Aorta (tissue), 5 donors: ENCODE results near the gene TBCEL. TPM values are rescaled to one million over a fixed set of nuclear protein-coding genes. Genes with fewer than 3 reads are reported as not detected.
"Not testable (repeated sequence)": the region's sequence is repeated elsewhere in the genome, so short reads cannot be mapped to it uniquely, and the experiment has no call there.

Source experiments
- ATAC-seq: fragments of 200-7000 bp; cut with Tn5 transposase; one replicate; pipeline ENCODE4 v1.9.1; 2022; ENCODE audit warnings: moderate library complexity; ENCODE audit not compliant: low FRiP score
- DNase-seq, 2 donors: peaks; one replicate each; pipeline ENCODE4 v3.0.0-alpha.2; 2020
- H3K27ac ChIP-seq, 2 donors: one replicate each; pipeline ENCODE4 v1.5.1; 2013; ENCODE audit warnings: low read length in 2 of 2, mild to moderate bottlenecking in 2 of 2, moderate library complexity in 2 of 2, control low read depth in 1 of 2, inconsistent platforms in 1 of 2, low read depth in 1 of 2
- H3K27me3 ChIP-seq, 2 donors: one replicate each; pipeline ENCODE4 v1.6.1; 2013; ENCODE audit warnings: control low read depth in 1 of 2, low read length in 1 of 2, mild to moderate bottlenecking in 1 of 2, moderate library complexity in 1 of 2; ENCODE audit not compliant: insufficient read depth in 2 of 2, control insufficient read depth in 1 of 2
- H3K36me3 ChIP-seq, 2 donors: one replicate each; pipeline ENCODE4 v1.6.1; 2013; ENCODE audit warnings: control low read depth in 1 of 2, low read length in 1 of 2, mild to moderate bottlenecking in 1 of 2; ENCODE audit not compliant: insufficient read depth in 2 of 2, control insufficient read depth in 1 of 2
- H3K4me1 ChIP-seq, 2 donors: one replicate each; pipeline ENCODE4 v1.6.1; 2013; ENCODE audit warnings: low read length in 2 of 2, control low read depth in 1 of 2, mild to moderate bottlenecking in 1 of 2, moderate library complexity in 1 of 2; ENCODE audit not compliant: insufficient read depth in 2 of 2, control insufficient read depth in 1 of 2
- H3K4me3 ChIP-seq, 2 donors: one replicate each; pipeline ENCODE4 v1.5.1; 2013; ENCODE audit warnings: low read length in 2 of 2, control low read depth in 1 of 2, mild to moderate bottlenecking in 1 of 2
- H3K9me3 ChIP-seq: one replicate; pipeline ENCODE4 v1.6.1; 2013; ENCODE audit warnings: mild to moderate bottlenecking, low read length; ENCODE audit not compliant: control insufficient read depth
- WGBS, 2 donors: extraction: QIAGEN DNeasy Blood & Tissue Kit; methylation state at CpG; one replicate each; pipeline ENCODE4 v1.1.7; 2013; 5-methylcytosine and 5-hydroxymethylcytosine counted together
- intact Hi-C, 2 donors: fragments of 100-400 bp; cut with DNase I; formaldehyde crosslinking; loops; one replicate each; pipeline versions ENCODE4 v1.14.2 to v1.15.0; 2022
- polyA plus RNA-seq, 2 donors: library from polyadenylated mRNA; stranded (reverse); fragments of 200-250 nt; gene quantifications; one replicate each; pipeline ENCODE4 v1.2.3, GENCODE V29; 2013
- total RNA-seq, 2 donors: library from RNA; stranded (reverse); fragmentation: NEBNext Ultra II Directional; extraction: Animal tissue kit (Norgen Biotek cat#: 25700); gene quantifications; one replicate each; pipeline ENCODE4 v1.2.1, GENCODE V29; 2021
- donor health status: healthy with polysubstance abuse.
- donor health status: Bipolar disorder and iron deficiency.
- donor health status: DM: no; HTN: no; CAD: no.
- donor health status: DM: no; HTN: no; CAD: no.
- donor health status: DM: yes; HTN: yes; CAD: no.

TBCEL gene
- total and polyA plus RNA-seq, 4 donors: 5.9 to 29.1 (median 16.6) TPM

DNA sequence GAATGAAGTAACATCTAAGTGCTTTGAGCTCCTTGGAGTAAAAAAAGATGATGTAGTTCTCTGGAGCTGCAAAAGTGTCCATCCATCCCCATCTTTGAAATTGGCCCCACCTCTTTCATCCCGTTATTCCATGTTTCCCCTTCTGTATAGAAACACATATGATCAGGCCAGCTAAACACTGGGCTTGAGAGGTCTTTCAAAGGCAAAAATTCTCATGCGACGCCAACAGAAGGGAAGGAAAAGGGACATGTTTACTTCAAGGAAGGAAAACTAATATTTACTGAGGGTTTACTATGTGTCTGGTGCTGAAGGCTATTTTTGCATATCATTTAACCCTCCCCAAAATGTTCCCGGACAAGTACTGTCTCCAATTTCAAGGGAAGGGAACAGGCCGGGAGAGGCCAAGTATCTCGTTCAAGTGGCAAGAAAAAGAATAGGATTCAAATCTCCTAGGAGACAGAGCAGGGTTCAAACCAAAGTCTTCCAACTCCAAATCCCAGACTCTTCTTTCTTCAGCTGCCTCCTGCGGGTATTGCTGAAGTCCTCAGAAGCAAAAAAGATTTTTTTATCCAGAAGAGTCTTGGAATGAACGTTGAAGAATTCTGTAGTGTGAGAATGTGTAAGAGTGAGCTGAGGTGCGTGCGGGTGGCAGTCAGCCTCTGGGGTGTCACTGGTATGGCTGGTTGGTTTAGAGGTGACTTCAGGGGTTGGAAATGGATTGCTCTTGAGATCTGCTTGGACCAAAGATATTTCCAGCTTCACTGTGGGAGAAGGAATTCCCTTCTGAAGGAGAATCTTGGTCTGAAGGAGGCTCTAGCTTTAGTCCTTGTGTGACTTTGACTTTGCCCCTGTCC lies 87.2 kb downstream of the TBCEL start:
- ATAC-seq: no peak
- intact Hi-C loops: loop anchor here in 1 of 2 donors (5.0 kb wide), 1 partner anchor 599 kb away; the partner anchor contains the start of gene GRIK4
- H3K36me3 ChIP-seq: no peaks in the 10 kb centered on the region
- no peak overlapping the region for H3K4me3 ChIP-seq
- no peaks in the 10 kb centered on the region for H3K4me1 ChIP-seq
- WGBS, 2 donors: 88 to 89% methylated on average over 10 of the region's 10 CpGs
- no peaks in the 10 kb centered on the region for H3K27me3 ChIP-seq
- no peak overlapping the region for H3K27ac ChIP-seq
- H3K9me3 ChIP-seq: no peaks in the 10 kb centered on the region
- no peak for DNase-seq

DNA sequence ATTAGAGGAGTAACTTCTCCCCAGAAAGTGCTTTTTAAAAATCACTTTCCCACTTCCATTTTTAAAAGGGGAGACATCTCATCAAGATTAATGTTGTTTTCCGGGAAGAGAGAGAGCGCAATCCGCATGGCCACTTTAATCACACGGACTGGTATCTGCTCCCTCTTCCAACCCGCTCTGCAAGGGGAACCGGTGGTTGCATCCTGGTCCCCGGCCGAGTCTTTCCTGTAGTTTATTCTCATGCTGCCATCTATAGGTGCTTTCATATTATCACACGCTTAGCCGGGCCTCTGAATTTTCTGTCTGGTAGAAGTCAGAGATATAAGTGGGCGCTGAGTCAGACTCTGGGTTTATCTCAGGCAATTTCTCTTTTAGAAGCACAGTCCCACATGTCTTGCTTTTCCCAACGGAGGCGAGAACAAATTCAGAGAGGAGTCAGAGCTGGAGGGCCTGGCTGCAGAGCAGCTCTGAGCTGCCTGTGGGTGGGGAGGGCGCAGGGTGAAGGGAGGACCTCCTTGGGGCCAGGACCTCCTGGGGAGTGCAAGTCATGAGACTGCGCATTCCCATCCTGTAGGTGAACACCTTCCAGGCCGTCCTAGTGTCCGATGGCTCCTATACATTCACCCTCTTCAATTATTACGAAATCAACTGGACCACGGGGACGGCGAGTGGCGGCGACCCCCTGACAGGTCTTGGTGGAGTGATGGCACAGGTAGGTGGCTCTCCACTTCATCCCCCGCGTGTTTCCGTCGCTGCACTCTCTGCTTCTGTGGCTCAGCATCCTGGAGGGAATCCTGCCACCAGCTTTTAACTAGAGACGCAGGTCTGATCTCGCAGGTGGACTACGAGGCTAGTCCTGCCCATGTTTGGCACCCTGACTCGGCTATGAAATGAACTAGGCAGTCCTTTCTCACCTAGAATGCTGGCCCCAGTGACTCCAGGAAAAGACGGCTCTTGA lies 88.9 kb downstream of the TBCEL start:
- H3K27ac ChIP-seq: no peak overlapping the region
- intact Hi-C loops: loop anchor here in 1 of 2 donors (5.0 kb wide), 1 partner anchor 600 kb away; the partner anchor contains the start of gene GRIK4
- H3K27me3 ChIP-seq: no peaks in the 10 kb centered on the region
- no peak overlapping the region for H3K4me3 ChIP-seq
- WGBS, 2 donors: 51 to 52% methylated on average over 32 of the region's 32 CpGs
- no peaks in the 10 kb centered on the region for H3K36me3 ChIP-seq
- ATAC-seq (peak; percentile 81), DNase-seq (peak in 1 of 2 donors; percentile 77)
- no peaks in the 10 kb centered on the region for H3K9me3 ChIP-seq
- no peaks in the 10 kb centered on the region for H3K4me1 ChIP-seq

DNA sequence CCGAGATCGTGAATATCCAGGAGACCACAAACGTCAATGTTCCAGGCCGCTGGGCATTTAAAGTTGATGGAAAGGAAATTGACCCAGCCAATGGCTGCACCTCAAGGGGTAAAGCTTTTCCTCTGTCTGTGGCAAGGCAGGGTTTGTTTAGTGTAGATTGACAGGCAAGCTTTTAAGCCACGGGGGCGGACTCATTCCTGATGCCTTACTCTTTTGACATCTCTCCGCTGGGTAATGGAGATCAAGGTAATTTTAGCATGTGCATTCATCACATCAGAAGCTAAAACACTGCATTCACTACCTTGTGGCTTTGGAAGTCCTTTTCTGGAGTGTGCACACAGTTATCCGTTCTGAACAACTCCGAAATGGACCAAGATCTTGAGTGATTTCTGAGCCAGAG lies 89.7 kb downstream of the TBCEL start:
- no peak overlapping the region for H3K4me3 ChIP-seq
- H3K4me1 ChIP-seq: no peaks in the 10 kb centered on the region
- WGBS, 2 donors: 74 to 75% methylated on average over 9 of the region's 9 CpGs
- no peaks in the 10 kb centered on the region for H3K9me3 ChIP-seq
- H3K27me3 ChIP-seq: no peaks in the 10 kb centered on the region
- no peak overlapping the region for H3K27ac ChIP-seq
- ATAC-seq (no peak), DNase-seq (no peak)
- H3K36me3 ChIP-seq: no peaks in the 10 kb centered on the region
- intact Hi-C loops: loop anchor here in 1 of 2 donors (5.0 kb wide), 1 partner anchor 601 kb away; the partner anchor contains the start of gene GRIK4

DNA sequence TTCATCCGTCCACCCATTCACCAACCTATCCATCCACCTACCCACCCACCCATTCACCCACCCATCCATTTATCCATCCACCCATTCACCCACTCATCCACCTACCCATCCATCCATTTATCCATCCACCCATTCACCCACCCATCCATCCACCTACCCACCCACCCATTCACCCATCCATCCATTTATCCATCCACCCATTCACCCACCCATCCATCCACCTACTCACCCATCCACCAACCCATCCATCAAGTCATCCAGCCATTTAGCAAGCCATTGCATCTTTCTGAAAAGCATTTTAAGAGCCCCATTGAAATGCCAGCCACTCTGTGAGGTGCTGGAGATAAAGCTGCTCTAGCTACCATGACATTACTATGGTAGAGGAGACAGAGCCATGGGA lies 91.1 kb downstream of the TBCEL start:
- intact Hi-C loops, H3K9me3 ChIP-seq, H3K27ac ChIP-seq, H3K4me3 ChIP-seq, ATAC-seq, H3K27me3 ChIP-seq, DNase-seq, H3K36me3 ChIP-seq, H3K4me1 ChIP-seq: not testable (repeated sequence)
- WGBS, 2 donors: 88 to 89% methylated on average over 1 of the region's 1 CpG

DNA sequence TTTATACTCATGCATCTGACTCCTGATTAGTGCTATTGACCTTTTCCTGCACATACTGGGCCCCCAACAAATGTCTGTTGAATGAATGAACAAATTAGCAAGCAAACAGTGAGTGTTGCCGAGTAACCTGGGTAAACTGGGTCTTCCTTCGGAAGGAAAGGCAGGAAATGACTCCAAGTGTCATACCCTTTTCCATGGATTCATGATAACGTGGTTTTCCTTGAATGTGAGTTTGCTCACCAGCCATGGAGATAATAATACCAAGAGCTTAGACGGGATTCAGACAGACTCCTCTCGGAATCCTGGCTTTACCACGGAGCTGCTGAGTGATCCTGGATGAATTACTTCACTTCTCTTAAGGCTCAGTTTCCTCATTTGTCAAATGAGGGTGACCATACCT lies 93.9 kb downstream of the TBCEL start:
- intact Hi-C loops: no loop called here
- H3K9me3 ChIP-seq: peaks cover 2% of the 10 kb centered on the region
- ATAC-seq: no peak

DNA sequence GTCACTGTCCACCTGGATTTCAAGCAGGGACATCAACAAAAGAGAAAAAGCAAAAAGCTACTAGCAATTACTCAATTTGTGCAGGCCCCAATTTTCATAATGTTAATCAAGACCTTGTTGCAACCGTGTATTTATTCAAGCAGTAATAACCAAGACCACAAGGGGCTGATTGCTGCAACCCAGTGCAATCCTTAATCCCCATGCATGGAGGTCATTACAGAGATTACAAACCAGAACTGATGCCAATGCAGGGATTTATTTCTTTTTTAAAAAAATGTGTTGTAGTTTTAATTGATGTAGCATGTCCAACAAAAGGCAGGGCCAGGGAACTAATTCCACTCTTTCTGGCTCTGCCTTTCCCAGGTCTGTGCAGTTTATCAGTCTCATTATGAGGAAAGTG lies 95.5 kb downstream of the TBCEL start:
- WGBS, 2 donors: 81 to 93% methylated on average over 1 of the region's 1 CpG
- Histone ChIP-seq H3K36me3 (no peaks in the 10 kb centered on the region), H3K9me3 (peaks cover 4% of the 10 kb centered on the region), H3K4me1 (no peaks in the 10 kb centered on the region), H3K27ac (no peak overlapping the region), H3K27me3 (no peaks in the 10 kb centered on the region), H3K4me3 (no peak overlapping the region)
- ATAC-seq (no peak), DNase-seq (no peak)
- intact Hi-C loops: no loop called here

More for the DNA sequence above, 93.9 kb downstream of the TBCEL start:
- no peak for DNase-seq
- no peak overlapping the region for H3K4me3 ChIP-seq
- no peaks in the 10 kb centered on the region for H3K36me3 ChIP-seq
- WGBS, 2 donors: 67 to 69% methylated on average over 6 of the region's 6 CpGs
- no peak overlapping the region for H3K27ac ChIP-seq
- H3K27me3 ChIP-seq: no peaks in the 10 kb centered on the region
- H3K4me1 ChIP-seq: no peaks in the 10 kb centered on the region

DNA sequence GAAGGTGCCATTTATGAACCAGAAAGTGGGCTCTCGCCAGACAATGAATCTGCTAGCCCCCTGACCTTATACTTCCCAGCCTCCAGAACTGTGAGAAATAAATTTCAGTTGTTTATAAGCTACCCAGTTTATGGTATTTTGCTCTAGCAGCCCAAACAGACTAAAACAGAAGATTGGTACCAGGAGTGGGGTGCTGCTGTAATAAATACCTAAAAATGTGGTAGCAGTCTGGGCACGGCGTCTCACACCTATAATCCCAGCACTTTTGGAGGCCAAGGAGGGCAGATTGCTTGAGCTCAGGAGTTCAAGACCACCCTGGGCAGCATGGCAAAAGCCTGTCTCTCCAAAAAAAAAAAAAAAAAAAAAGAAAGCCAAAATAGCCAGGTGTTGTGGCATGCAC lies 98.4 kb downstream of the TBCEL start:
- Histone ChIP-seq H3K36me3 (no peaks in the 10 kb centered on the region), H3K9me3 (peaks cover 4% of the 10 kb centered on the region), H3K27me3 (no peaks in the 10 kb centered on the region), H3K4me3 (no peak overlapping the region), H3K4me1 (no peaks in the 10 kb centered on the region), H3K27ac (no peak overlapping the region)
- intact Hi-C loops: no loop called here
- 81 to 86% methylated on average over 3 of the region's 3 CpGs for WGBS, 2 donors
- DNase-seq (no peak), ATAC-seq (no peak)

DNA sequence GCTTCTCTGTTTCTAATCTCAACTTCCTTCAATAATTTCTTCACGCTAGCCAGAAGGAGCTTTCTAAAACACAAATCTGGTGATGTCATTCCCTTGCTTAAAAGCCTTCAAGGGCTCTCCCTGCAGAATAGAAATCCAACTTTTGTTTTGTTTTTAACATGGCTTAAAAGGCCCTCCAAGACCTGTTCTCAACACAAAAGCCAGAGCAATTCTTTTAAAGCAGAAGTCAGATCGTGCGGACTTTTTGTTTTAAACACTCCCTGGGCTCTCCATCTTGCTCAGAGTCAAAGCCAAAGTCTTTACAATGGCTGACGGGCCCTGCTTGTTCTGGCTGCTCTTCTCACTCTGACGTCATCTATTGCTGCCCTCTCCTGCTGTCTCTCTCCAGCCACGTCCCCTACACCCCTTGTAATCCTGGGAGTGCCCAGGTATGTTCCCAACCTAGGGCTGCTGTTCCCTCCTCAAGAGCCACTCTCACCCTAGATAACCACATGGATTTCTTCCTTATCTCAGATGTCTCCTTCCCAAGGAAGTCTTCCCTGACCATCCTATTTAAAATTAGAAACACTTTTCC lies 99.7 kb downstream of the TBCEL start:
- no peak overlapping the region for H3K27ac ChIP-seq
- peaks cover 4% of the 10 kb centered on the region for H3K9me3 ChIP-seq
- intact Hi-C loops: no loop called here
- H3K27me3 ChIP-seq: no peaks in the 10 kb centered on the region
- DNase-seq (no peak), ATAC-seq (peak; percentile 32)
- no peaks in the 10 kb centered on the region for H3K36me3 ChIP-seq
- H3K4me3 ChIP-seq: no peak overlapping the region
- H3K4me1 ChIP-seq: no peaks in the 10 kb centered on the region
- WGBS, 2 donors: 3 to 9% methylated on average over 6 of the region's 6 CpGs
